Subcutaneous abdominal adipose tissue (tissue), 5 donors: ENCODE results near the gene ANOS1.

ENCODE experiments used
- H3K27ac ChIP-seq: one replicate; pipeline ENCODE4 v1.7.0; 2013; ENCODE audit warnings: low read depth, mild to moderate bottlenecking, inconsistent platforms, low read length, moderate library complexity
- H3K27me3 ChIP-seq, 5 donors: one replicate each; pipeline ENCODE4 v1.7.0; 2013; ENCODE audit warnings: low read length in 5 of 5, inconsistent platforms in 1 of 5; ENCODE audit not compliant: control insufficient read depth in 5 of 5, insufficient read depth in 4 of 5
- H3K36me3 ChIP-seq, 5 donors: one replicate each; pipeline ENCODE4 v1.7.0; 2013; ENCODE audit warnings: low read length in 5 of 5; ENCODE audit not compliant: control insufficient read depth in 5 of 5, insufficient read depth in 5 of 5
- H3K4me1 ChIP-seq, 5 donors: one replicate each; pipeline ENCODE4 v1.7.0; 2013; ENCODE audit warnings: low read length in 5 of 5, mild to moderate bottlenecking in 3 of 5, moderate library complexity in 1 of 5; ENCODE audit not compliant: control insufficient read depth in 5 of 5, insufficient read depth in 5 of 5
- H3K4me3 ChIP-seq, 5 donors: one replicate each; pipeline ENCODE4 v1.7.0; 2013; ENCODE audit warnings: low read length in 5 of 5, low read depth in 1 of 5
- H3K9ac ChIP-seq, 5 donors: one replicate each; pipeline ENCODE4 v1.7.0; 2013; ENCODE audit warnings: low read length in 5 of 5, mild to moderate bottlenecking in 4 of 5, moderate library complexity in 3 of 5
- H3K9me3 ChIP-seq, 5 donors: one replicate each; pipeline ENCODE4 v1.7.0; 2013; ENCODE audit warnings: low read length in 5 of 5; ENCODE audit not compliant: control insufficient read depth in 5 of 5
- donor health status: healthy.
- donor health status: healthy.
- donor health status: healthy.
- donor health status: healthy.
- donor health status: healthy.

Gene ANOS1

DNA sequence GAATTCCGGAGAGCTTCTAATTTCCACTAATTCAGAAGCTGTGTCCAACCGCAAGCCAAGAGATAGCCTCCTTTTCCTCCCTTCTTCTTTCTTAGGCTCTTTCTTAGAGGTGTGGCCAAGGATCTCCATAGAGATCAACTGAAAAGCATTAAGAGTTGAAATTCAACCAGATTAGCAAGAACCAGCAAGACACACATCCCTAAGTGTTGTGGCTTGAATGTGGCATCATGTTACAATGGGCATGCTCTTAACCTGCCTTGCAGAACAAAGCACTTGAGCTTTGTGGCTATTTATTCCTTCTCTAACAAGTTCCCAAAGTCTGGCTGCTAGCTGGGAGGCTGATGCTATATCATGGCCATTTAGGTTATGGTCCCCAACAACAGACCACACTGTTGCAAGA is 10.4 kb downstream of the ANOS1 start:
- peaks cover 0 to 3% (median 0%) of the 10 kb centered on the region in 5 donors for H3K4me1 ChIP-seq
- H3K9ac ChIP-seq, result no peak overlapping the region
- H3K4me3 ChIP-seq, result no peak overlapping the region
- peaks cover 0 to 4% (median 0%) of the 10 kb centered on the region in 5 donors for H3K27me3 ChIP-seq
- no peak overlapping the region for H3K27ac ChIP-seq
- H3K36me3 ChIP-seq, result no peaks in the 10 kb centered on the region
- no peaks in the 10 kb centered on the region for H3K9me3 ChIP-seq

GRCh38 chrX:8720136-8720535 is 11.8 kb downstream of the ANOS1 start:
- H3K4me3 ChIP-seq, result no peak overlapping the region
- H3K4me1 ChIP-seq, result no peaks in the 10 kb centered on the region
- no peaks in the 10 kb centered on the region for H3K36me3 ChIP-seq
- H3K9ac ChIP-seq, result no peak overlapping the region
- H3K27ac ChIP-seq, result no peak overlapping the region
- peaks cover 0 to 4% (median 0%) of the 10 kb centered on the region in 5 donors for H3K27me3 ChIP-seq
- H3K9me3 ChIP-seq, result no peaks in the 10 kb centered on the region

- no peaks in the 10 kb centered on the region for H3K9me3 ChIP-seq
- no peak overlapping the region for H3K4me3 ChIP-seq
- no peak overlapping the region for H3K9ac ChIP-seq
- H3K27ac ChIP-seq, result no peak overlapping the region
- no peaks in the 10 kb centered on the region for H3K4me1 ChIP-seq
- no peaks in the 10 kb centered on the region for H3K36me3 ChIP-seq
- H3K27me3 ChIP-seq, result no peaks in the 10 kb centered on the region
Measured at GRCh38 chrX:8717354-8717753, 14.6 kb downstream of the ANOS1 start.

- Histone ChIP-seq H3K27ac (no peak overlapping the region), H3K9ac (no peak overlapping the region), H3K27me3 (no peaks in the 10 kb centered on the region), H3K9me3 (no peaks in the 10 kb centered on the region), H3K4me1 (no peaks in the 10 kb centered on the region), H3K36me3 (no peaks in the 10 kb centered on the region), H3K4me3 (no peak overlapping the region)
Measured at GRCh38 chrX:8714164-8714563, 17.8 kb downstream of the ANOS1 start.

- Histone ChIP-seq H3K9ac (no peak overlapping the region), H3K27ac (no peak overlapping the region), H3K4me1 (no peaks in the 10 kb centered on the region), H3K9me3 (no peaks in the 10 kb centered on the region), H3K27me3 (no peaks in the 10 kb centered on the region), H3K4me3 (no peak overlapping the region), H3K36me3 (no peaks in the 10 kb centered on the region)
Measured at GRCh38 chrX:8711401-8711800, 20.5 kb downstream of the ANOS1 start.

- H3K4me1 ChIP-seq, result no peaks in the 10 kb centered on the region
- no peak overlapping the region for H3K27ac ChIP-seq
- H3K27me3 ChIP-seq, result peaks cover 0 to 4% (median 0%) of the 10 kb centered on the region in 5 donors
- no peaks in the 10 kb centered on the region for H3K9me3 ChIP-seq
- H3K4me3 ChIP-seq, result no peak overlapping the region
- no peak overlapping the region for H3K9ac ChIP-seq
- no peaks in the 10 kb centered on the region for H3K36me3 ChIP-seq
Measured at GRCh38 chrX:8704184-8704583, 27.8 kb downstream of the ANOS1 start.

DNA sequence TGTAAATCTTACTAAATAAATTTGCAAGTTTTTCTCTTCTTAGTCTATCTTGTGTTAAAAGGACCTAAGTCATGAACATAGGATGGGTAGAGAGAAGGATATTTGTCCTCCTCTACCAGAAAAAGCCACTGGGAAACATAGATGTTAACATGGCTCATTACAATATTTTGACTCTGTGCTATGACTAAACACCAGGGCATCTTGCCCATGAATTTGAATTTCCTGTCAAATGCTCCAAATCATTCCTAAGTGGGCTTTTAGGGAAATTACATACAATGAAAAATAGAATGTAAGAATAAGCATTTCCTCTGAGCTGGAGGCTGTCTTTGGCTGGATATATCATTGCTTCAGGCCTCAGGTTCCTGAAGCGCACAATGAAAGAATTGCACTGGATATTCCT is 39.1 kb downstream of the ANOS1 start:
- Histone ChIP-seq H3K9me3 (peaks cover 0 to 3% (median 0%) of the 10 kb centered on the region in 5 donors), H3K9ac (no peak overlapping the region), H3K4me1 (peaks cover 0 to 2% (median 0%) of the 10 kb centered on the region in 5 donors), H3K27me3 (no peaks in the 10 kb centered on the region), H3K36me3 (no peaks in the 10 kb centered on the region), H3K27ac (no peak overlapping the region), H3K4me3 (no peak overlapping the region)

GRCh38 chrX:8689473-8689872 is 42.5 kb downstream of the ANOS1 start:
- H3K36me3 ChIP-seq, result no peaks in the 10 kb centered on the region
- H3K4me1 ChIP-seq, result peaks cover 0 to 5% (median 0%) of the 10 kb centered on the region in 5 donors
- no peak overlapping the region for H3K4me3 ChIP-seq
- H3K9ac ChIP-seq, result no peak overlapping the region
- no peak overlapping the region for H3K27ac ChIP-seq
- H3K27me3 ChIP-seq, result no peaks in the 10 kb centered on the region
- no peaks in the 10 kb centered on the region for H3K9me3 ChIP-seq

DNA sequence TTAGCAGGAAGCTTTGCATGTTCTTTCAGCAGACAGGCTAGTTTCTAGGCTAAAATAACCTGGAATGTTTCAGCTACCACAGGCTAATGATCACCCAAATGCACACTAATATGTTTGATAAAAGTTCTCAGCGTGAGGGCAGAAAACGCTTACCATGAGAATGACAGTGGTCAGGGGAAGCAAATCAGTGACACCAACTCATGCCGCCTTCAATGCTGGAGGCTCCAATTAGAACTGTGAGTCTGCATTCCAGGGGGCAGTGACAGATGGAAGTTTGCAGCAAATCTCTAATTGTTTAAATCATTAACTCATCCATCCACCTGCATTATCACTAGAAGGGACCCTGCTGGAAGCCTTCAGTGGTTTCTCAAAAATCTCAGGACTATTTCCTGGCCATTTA is 43.2 kb downstream of the ANOS1 start:
- H3K9me3 ChIP-seq, result no peaks in the 10 kb centered on the region
- no peak overlapping the region for H3K4me3 ChIP-seq
- H3K9ac ChIP-seq, result no peak overlapping the region
- no peaks in the 10 kb centered on the region for H3K27me3 ChIP-seq
- peaks cover 0 to 11% (median 5%) of the 10 kb centered on the region in 5 donors for H3K4me1 ChIP-seq
- H3K36me3 ChIP-seq, result no peaks in the 10 kb centered on the region
- no peak overlapping the region for H3K27ac ChIP-seq

GRCh38 chrX:8684201-8684965 is 47.6 kb downstream of the ANOS1 start:
- H3K4me3 ChIP-seq, result no peak overlapping the region
- H3K36me3 ChIP-seq, result no peaks in the 10 kb centered on the region
- H3K27me3 ChIP-seq, result no peaks in the 10 kb centered on the region
- peaks cover 0 to 13% (median 7%) of the 10 kb centered on the region in 5 donors for H3K4me1 ChIP-seq
- H3K27ac ChIP-seq, result no peak overlapping the region
- H3K9me3 ChIP-seq, result no peaks in the 10 kb centered on the region
- no peak overlapping the region for H3K9ac ChIP-seq
